GM19468 (cell line): ENCODE data around the gene RPRD1A.
"Not testable (repeated sequence)": the region's sequence is repeated elsewhere in the genome, so short reads cannot be mapped to it uniquely, and the experiment has no call there.

ENCODE experiments used
- ATAC-seq: cut with Tn5 transposase; IDR thresholded peaks from one replicate; pipeline ENCODE4 v1.9.1; 2021; ENCODE audit warnings: mild to moderate bottlenecking, moderate library complexity, moderate number of reproducible peaks; ENCODE audit not compliant: unreplicated experiment; ENCODE audit errors: extremely low read depth

The RPRD1A gene

GRCh38 chr18:35973650-35974049 is 93.7 kb downstream of the RPRD1A start:
- ATAC-seq: no peak

DNA sequence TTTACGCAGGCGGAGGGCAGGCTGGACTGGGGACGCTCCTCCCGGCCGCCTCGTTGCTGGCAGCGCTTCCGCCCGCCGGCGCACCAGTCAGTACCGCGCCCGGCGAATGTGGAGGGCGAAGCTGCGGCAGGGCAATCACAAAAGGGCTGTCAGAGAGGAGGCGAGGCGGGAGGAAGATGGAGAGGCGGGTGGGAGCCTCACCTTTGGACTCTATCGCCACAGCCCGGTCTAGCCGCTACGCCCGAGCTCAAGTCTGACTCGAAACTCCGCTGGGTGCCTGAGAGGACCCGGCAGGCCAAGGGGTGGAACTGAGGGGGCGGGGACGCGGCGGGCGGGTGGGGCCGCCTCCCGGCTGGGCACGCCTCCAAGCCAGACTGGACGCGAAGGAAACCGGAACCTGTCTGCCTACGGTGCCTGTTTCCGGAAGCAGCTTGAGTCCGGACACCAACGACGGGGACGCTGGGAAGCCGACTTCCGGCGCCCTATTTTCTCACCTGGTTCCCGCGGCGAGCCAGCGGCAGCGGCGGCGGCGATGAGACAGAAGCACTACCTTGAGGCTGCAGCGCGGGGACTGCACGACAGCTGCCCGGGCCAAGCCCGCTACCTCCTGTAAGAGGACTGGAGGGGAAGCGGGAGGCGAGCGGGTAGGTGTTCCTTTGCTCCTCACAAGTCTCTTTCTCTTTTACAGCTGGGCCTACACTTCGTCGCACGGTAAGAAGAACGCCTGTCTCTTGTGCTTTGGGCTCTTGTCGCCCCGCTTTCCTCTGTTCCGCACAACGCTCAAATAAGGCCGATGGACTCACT is 95.0 kb downstream of the RPRD1A start, which contains the start of gene RMP24:
Gene RMP24 (plus strand): TSS at position 483 of the 804 bp plus-strand sequence.
- ATAC-seq: peak; percentile 87

DNA sequence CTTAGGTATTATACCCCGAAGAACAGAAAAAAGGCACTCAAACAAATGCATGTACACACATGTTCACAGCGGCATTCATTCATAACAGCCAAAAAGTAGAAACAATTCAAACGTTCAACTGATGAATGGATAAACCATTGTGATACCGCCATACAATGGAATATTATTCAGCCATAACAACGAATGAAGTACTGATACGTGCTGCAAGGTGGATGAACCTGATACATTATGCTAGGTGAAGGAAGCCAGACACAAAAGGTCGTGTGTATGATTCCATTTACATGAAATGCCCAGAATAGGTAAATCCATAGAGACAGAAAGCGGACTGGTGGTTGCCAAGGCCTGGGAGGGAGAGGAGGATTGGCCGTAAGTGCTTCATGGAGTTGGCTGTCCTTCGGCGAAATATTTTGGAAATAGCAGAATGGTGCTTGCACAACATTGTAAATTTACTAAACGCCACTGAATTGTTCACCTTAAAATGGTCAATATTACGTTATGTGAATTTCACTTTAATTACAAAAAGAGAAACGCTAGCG is 95.6 kb downstream of the RPRD1A start:
- ATAC-seq: no peak

DNA sequence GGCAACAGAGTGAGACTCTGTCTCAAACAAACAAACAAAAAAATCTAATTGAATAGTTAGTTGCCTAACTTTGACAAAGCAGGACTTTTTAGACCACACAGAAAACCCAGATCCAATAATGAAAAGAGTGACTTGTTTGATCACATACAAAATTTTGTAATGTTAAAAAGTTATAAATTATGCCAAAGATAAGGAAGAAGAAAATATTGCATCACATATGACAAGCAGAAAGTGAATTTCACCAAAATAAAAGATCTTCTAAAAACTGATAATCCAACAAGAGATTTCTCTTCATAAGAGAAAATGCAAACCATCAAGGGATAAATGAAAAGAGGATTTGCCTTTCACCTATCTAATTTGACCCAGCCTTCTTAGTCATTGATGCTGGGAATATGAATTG is 97.7 kb downstream of the RPRD1A start:
- no peak for ATAC-seq

GRCh38 chr18:35968278-35968880 is 99.0 kb downstream of the RPRD1A start:
- no peak for ATAC-seq

GRCh38 chr18:35967866-35968265 is 99.5 kb downstream of the RPRD1A start:
- ATAC-seq: not testable (repeated sequence)

- no peak for ATAC-seq
These were observed 103.0 kb downstream of the RPRD1A start for GRCh38 chr18:35964319-35964718.

- no peak for ATAC-seq
These were observed 105.0 kb downstream of the RPRD1A start for GRCh38 chr18:35962320-35962719.

DNA sequence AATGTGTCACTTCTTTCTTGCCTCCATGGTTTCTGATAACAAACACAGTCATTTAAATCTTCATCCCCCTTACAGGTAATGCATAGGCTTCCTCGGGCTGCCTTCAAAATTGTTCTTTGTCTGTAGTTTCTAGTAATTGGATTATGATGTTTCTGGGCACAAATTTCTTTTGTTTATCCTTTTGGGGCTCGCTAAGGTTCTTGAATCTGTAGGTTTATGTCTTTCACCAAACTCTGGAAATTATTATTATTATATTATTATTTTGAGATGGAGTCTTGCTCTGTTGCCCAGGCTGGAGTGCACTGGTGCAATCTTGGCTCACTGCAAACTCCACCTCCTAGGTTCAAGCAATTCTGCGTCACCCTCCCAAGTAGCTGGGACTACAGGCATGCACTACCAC is 111.1 kb downstream of the RPRD1A start:
- ATAC-seq: no peak

- ATAC-seq: peak; percentile 45
These were observed 113.7 kb downstream of the RPRD1A start for GRCh38 chr18:35953688-35954087.

- no peak for ATAC-seq
These were observed 116.8 kb downstream of the RPRD1A start for GRCh38 chr18:35950628-35950982.

GRCh38 chr18:35949903-35950627 is 117.3 kb downstream of the RPRD1A start:
- ATAC-seq: no peak

GRCh38 chr18:35949090-35949489 is 118.3 kb downstream of the RPRD1A start:
- no peak for ATAC-seq

DNA sequence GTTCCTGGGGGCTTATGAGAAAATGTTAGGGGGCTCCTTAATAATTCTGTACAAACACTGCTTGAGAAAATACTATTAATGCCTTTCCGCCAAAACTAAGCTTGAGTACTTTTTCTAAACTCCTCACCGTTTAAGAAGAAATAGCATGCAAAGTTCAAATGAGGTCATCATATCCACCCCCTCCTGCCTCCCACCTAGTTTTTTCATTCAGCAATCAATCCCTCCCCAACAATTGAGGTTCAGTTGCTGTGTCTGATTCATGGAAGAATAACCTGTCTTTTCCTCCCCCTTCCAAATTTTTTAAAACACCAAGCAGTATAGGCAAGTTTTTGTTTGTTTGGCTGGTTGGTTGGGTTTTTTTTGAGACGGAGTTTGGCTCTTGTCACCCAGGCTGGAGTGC is 119.3 kb downstream of the RPRD1A start:
- no peak for ATAC-seq

DNA sequence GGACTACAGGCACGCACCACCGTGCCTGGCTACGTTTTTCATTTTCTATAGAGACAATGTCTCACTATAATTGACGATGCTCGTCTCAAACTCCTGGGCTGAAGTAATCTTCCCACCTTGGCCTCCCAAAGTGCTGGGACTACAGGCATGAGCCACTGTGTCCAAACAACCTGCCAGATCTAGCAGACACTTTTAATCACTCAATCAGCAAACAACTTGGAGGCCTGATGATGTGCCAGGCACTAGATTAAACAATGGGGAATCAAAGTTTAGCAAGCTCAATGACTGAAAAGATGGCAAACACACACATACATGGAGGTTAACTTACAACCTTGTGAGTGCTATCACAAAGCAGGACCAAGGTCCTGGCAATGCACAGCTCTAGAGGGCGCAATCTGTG is 124.7 kb downstream of the RPRD1A start:
- ATAC-seq: no peak

DNA sequence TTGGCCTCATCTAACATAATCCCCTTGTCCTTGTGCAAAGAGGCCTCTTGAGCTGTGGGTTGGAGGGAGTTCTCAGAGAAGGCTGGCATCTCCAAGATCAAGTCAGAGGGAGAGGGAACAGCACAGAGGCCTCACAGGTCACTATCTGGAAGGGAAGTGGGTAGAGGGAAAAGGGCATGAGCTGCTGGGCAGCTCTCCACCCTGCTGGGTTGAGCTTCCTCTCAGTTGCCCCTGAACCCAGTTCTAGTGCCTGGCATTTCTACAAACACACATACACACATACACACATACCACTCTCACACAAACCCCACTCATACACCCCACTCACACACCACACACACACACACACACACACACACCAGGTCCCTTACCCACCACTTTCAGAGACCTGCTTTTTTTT is 125.2 kb downstream of the RPRD1A start:
- no peak for ATAC-seq

- ATAC-seq: no peak
These were observed 126.1 kb downstream of the RPRD1A start for GRCh38 chr18:35941299-35941698.
